Cardiac septum (tissue), 1 donor: Measurements from ENCODE around the gene FCER1G. TPM values are rescaled to one million over a fixed set of nuclear protein-coding genes. Genes with fewer than 3 reads are reported as not detected.
"Not testable (repeated sequence)": the region's sequence is repeated elsewhere in the genome, so short reads cannot be mapped to it uniquely, and the experiment has no call there.

Source experiments
- DNase-seq: peaks from one replicate; pipeline ENCODE4 v3.0.0-alpha.2; 2020; ENCODE audit warnings: low spot score
- intact Hi-C: fragments of 100-400 bp; cut with DNase I; formaldehyde crosslinking; loops from one replicate; pipeline ENCODE4 v1.14.0; 2022
- total RNA-seq: library from RNA; stranded (reverse); fragmentation: NEBNext Ultra II Directional; extraction: Animal tissue kit (Norgen Biotek cat#: 25700); gene quantifications from one replicate; pipeline ENCODE4 v1.2.1, GENCODE V29; 2021
- donor health status: DM: no; HTN: no; CAD: no.

FCER1G gene
- total RNA-seq, 1 donor from 2014 or later: 11.4 TPM

DNA sequence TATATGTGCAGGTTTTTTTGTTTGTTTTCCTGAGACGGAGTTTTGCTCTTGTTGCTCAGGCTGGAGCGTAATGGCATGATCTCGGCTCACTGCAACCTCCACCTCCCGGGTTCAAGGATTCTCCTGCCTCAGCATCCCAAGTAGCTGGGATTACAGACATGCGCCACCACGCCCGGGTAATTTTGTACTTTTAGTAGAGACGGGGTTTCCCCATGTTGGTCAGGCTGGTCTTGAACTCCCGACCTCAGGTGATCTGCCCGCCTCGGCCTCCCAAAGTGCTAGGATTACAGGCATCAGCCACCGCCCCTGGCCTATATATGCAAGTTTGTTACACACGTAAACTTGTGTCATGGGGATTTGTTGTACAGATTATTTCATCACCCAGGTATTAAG, 9.6 kb downstream of the FCER1G start:
- intact Hi-C loops: loop anchor here (5.0 to 10.0 kb wide), 2 partner anchors 158 to 520 kb away; partner anchors contain the start of gene DUSP12
- not testable (repeated sequence) for DNase-seq

DNA sequence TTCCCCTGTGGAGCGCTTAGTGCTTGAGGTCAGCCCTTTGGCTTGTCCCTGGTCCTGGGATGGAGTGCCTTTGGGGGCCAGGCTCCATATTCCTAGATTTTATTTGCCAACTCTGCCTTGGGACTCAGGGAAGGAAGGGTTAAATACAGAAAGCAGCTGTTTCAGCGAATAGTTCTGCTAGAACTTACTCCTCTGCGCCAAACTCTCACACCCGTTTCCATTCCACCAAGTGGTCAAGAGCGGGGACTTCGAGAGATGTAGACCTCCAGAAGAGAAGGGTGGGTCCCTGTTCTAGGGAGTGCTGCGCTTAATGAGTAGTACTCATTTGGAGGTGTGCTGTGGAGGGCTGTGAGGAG, 10.1 kb downstream of the FCER1G start:
- intact Hi-C loops: loop anchor here (5.0 to 10.0 kb wide), 2 partner anchors 157 to 520 kb away; partner anchors contain the start of gene DUSP12
- DNase-seq: no peak

- peak; percentile 91 for DNase-seq
- intact Hi-C loops: loop anchor here (5.0 to 10.0 kb wide), 2 partner anchors 157 to 519 kb away; partner anchors contain the start of gene DUSP12
Measured at GRCh38 chr1:161225534-161226319, 10.6 kb downstream of the FCER1G start, which contains the start of gene TOMM40L. Gene TOMM40L (plus strand): TSS chr1:161226060. CDS start chr1:161226490, 430 bp downstream.

DNA sequence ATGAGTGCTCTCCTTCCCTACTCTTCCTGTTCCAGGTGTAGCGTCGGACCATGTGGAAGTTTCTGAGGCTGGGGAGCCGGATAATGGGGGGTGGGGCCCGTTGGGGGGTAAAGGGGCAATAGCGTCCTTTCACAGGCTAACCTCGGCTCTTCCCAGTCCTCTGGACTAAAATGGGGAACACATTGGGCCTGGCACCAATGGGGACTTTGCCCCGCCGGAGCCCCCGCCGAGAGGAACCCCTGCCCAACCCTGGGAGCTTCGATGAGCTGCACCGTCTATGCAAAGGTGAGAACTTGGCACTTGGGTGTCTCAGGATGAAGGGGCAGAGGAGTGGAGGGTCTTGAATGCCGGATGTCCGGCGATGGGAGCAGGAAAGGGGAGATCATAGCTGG, 11.2 kb downstream of the FCER1G start:
- DNase-seq: no peak

DNA sequence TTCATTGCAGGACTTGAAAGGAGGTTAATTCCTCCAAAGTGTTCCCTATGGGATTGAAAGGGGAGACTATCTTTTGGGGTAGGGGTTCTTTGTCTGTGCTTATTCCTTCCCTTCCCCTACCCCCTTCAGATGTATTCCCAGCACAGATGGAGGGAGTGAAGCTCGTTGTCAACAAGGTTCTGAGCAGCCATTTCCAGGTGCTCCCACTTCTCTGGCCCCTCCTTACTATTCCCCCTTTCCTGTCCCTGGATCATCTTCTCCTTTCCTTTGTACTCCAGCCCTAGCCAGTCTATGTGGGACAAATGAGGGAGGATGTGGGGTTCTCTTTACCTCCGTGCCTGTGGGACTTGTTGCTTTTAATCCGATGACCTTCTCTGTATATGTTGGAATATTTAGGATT, 11.7 kb downstream of the FCER1G start:
- intact Hi-C loops: loop anchor here (5.0 to 10.0 kb wide), 2 partner anchors 156 to 518 kb away; partner anchors contain the start of gene DUSP12
- no peak for DNase-seq

More for the DNA sequence above, 11.2 kb downstream of the FCER1G start:
- intact Hi-C loops: loop anchor here (5.0 to 10.0 kb wide), 2 partner anchors 156 to 518 kb away; partner anchors contain the start of gene DUSP12

DNA sequence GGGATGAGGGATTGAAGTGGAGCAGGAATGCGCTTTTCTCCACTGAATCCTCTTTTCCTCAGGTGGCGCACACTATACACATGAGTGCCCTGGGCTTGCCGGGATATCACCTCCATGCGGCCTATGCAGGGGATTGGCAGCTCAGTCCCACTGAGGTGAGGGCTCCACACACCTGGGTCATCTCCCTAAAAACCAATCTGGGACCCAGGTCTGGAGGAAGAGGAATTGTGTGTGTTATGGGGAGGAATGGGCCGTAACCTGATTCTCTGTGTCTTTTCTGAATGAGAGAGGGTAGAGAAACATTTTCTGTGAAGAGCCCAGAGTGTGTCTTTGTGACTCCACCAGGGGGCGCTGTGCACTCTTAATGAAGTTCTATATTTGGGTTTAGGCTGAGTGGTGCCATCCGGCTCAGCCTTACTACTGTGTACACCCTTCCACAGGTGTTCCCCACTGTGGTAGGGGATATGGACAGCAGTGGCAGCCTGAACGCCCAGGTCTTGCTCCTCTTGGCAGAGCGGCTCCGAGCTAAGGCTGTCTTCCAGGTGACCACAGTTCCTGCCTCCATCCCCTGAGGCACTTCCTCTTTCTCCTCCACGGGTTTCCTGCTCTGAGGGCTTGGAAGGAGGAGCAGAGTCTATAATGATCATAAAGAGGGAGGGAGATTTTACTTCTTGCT, 12.2 kb downstream of the FCER1G start:
- intact Hi-C loops: loop anchor here (5.0 to 10.0 kb wide), 2 partner anchors 155 to 517 kb away; partner anchors contain the start of gene DUSP12
- DNase-seq: peak; percentile 92

GRCh38 chr1:161228032-161228431, 12.9 kb downstream of the FCER1G start:
- DNase-seq: no peak
- intact Hi-C loops: loop anchor here (5.0 to 10.0 kb wide), 2 partner anchors 154 to 517 kb away; partner anchors contain the start of gene DUSP12

DNA sequence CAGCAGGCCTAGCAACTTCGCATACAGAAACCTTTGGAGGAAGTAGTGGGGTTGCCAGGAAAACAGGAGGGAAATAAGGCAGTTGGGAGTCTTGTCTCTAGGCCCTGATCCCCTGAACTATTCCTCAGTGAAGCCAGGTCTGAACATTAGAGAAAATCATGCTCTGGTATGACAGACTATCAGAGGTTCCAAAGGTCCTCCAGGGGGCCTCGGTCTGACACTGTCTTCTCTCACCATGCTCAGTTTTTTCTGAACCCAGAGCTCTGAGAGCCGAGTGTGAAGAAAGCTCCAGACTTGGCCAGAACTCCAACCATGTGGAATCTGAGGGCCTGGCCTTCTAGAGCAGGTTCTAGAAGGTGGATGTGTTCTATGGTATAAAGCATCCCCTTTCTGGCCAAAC, 14.8 kb downstream of the FCER1G start:
- intact Hi-C loops: loop anchor here (5.0 to 10.0 kb wide), 2 partner anchors 152 to 515 kb away; partner anchors contain the start of gene DUSP12
- no peak for DNase-seq

- intact Hi-C loops: no loop called here
- no peak for DNase-seq
Measured at GRCh38 chr1:161230762-161231161, 15.7 kb downstream of the FCER1G start.

DNA sequence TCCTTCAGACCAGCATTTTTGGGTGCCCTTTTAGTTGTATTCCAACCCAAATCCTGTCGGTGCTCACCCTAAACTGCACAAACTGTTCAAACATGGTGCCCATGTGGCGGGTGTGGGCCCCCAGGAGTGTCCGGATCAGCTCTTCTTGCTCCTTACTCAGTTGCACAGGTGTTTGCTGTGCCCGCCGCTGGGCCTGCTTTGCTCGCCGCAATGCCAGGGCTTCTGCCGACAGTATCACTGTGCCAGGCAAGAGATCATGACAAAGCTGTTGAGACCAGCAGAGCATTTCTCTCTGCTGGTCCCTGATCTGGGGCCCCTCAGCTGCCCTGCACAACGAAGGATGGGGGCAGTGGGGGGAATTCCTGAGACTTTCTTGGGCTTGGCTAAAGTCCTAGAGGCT, 18.0 kb downstream of the FCER1G start:
- DNase-seq: no peak
- intact Hi-C loops: no loop called here

GRCh38 chr1:161235957-161236775, 21.1 kb downstream of the FCER1G start:
- intact Hi-C loops: no loop called here
- no peak for DNase-seq

DNA sequence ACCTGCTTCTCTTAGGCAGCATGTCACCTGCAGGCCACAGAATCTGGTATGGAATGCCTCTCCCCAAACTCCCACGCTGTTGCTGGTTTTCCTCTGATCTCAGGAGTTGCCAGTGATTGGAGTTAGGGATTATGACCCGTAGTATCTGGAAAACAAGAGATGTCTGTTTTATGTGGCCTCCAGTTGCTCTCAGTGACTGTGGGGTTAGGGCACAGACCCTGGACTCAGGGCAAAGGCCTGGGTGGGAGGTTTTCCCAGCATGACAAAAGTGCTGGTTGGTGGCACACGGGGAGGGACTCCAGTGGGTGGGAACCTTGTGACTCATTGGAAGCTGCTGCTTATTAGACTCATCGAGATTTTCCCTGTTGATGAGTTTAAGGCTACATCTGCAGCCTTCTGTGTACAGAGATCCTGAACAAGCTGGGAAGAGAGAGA, 23.0 kb downstream of the FCER1G start, which contains the start of gene NR1I3:
TSS of gene NR1I3 (minus strand) at position 165 of the 435 bp plus-strand sequence. CDS start 1,638 bp downstream, outside the sequence.
- no peak for DNase-seq
- intact Hi-C loops: no loop called here

- intact Hi-C loops: no loop called here
- no peak for DNase-seq
Measured at GRCh38 chr1:161241682-161242081, 26.6 kb downstream of the FCER1G start.

GRCh38 chr1:161242313-161242712, 27.2 kb downstream of the FCER1G start:
- no peak for DNase-seq
- intact Hi-C loops: no loop called here

- DNase-seq: no peak
- intact Hi-C loops: no loop called here
Measured at GRCh38 chr1:161244888-161245287, 29.8 kb downstream of the FCER1G start.

DNA sequence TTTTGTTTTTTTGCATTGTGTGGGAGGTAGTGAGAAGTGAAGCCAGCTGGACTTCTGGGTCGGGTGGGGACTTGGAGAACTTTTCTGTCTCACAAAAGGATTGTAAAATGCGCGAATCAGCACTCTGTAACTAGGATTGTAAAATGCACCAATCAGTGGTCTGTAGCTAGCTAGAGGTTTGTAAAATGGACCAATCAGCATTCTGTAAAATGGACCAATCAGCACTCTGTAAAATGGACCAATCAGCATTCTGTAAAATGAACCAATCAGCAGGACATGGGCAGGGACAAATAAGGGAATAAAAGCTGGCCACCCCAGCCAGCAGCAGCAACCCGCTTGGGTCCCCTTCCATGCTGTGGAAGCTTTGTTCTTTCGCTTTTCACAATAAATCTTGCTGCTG, 35.0 kb downstream of the FCER1G start:
- intact Hi-C loops, DNase-seq: not testable (repeated sequence)

DNA sequence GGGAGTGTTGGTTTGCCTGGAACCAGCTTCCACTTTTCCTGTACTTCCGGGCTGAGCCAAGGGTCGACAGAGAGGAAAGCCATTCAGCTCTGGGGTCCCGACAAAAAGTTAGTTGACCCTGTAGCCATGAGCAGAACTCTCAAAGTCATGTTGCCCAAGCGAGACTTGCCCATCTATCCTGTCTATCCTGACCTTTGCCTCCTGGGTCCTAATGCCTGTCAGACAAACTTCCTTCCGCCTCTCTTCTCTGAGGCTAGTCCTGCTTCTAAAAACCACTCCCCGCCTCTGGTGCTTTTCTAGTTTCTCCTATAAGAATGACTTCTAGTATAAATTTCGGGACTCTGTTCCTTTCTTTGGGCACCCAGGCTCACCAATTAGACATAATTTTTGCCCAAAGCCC, 35.7 kb downstream of the FCER1G start:
- no peak for DNase-seq
- intact Hi-C loops: no loop called here

DNA sequence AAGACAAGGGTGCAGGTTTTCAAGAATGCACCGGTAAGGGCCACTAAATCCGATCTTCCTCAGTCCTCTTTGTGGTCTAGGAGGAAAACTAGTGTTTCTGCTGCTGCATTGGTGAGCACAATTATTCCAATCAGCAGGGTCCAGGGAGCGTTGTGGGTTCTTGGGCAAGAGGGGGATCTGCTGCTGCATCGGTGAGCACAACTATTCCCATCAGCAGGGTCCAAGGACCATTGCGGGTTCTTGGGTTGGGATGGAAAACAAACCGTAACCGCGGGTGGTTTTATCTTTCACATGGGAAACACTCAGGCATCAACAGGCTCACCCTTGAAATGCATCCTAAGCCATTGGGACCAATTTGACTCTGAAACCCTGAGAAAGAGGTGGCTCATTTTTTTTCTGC, 36.5 kb downstream of the FCER1G start:
- intact Hi-C loops: no loop called here
- no peak for DNase-seq

DNA sequence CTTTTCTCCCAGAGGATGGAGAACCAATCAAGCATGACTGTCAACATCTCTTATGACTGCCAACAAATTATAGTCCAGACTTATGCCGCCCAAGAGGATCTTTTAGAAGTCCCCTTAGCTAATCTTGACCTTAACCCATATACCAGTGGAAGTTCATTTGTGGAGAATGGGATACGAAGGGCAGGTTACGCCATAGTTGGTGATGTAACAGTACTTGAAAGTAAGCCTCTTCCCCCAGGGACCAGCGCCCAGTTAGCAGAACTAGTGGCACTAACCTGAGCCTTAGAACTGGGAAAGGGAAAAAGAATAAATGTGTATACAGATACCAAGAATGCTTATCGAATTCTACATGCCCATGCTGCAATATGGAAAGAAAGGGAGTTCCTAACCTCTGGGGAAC, 40.2 kb downstream of the FCER1G start:
- DNase-seq, intact Hi-C loops: not testable (repeated sequence)
